NCI-H1092 (cell line): ENCODE data around the gene L2HGDH.
"Not testable (repeated sequence)": the region's sequence is repeated elsewhere in the genome, so short reads cannot be mapped to it uniquely, and the experiment has no call there.

Experiments
- DNase-seq: peaks from one replicate; lab custom pipeline; 2025; lab: John Stamatoyannopoulos, UW

The L2HGDH gene

DNA sequence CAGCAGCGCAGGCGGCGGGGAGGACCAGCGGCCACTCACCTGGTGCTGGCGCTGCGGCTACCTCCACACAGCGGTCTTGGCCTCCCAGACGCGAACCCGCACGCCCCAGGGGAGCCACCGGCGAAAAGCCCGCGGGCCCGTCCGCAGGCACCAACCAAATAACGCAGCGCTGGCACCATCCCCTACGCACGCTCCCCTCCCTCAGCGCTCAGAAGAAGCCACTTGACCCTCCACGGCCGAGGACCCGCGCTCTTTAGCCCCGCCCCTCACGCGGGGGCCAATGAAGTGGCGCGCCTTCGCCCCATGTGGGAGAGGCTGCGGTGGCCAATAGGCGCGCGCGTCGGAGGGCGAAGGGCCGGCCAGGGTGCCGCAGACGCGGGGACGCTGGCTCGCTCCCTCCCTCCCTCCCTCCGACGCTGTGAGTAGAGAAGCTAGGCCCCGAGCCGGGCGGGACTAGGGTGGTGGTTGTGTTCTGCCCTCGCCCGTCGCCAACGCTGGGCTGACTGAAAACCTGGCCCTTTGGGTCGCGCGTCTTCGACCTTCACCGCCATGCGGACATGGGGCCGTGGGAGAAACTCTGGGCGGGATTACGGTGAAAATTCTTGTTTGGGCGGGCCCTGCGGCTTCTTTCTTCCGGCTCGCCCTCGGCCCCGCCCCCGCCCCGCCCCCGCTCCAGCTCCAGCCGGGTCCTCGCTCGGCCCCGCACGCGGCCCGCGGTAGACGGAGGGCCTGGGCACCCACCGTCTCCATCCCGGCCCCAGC lies at the start of gene L2HGDH, which contains the start of gene DMAC2L:
Gene L2HGDH, minus strand, starts transcription at position 258 of the 762 bp plus-strand sequence. Its CDS starts 79 bp downstream, at position 179.
Gene DMAC2L, plus strand, starts transcription at position 353 of the 762 bp plus-strand sequence. CDS start 9,164 bp downstream, outside the sequence.
- DNase-seq: peak; percentile 97

DNA sequence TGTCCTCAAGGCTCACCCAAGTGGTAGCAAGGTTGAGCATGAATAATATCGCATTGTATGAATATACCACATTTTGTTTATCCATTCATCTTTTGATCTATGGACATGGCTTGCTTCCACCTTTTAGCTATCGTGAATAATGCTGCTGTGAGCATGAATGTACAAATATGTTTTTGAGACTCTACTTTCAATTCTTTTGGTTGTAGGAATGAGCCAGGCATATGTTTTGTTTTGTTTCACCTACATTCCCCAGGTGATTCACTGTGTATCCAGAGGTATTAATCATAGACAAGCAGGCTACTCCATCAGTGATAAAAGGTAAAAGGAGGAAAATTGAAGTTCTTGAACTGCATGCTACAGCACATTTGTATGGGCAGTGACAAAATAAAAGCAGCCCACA lies 48.8 kb upstream of the L2HGDH start:
- DNase-seq: no peak

- DNase-seq: no peak
These were observed 48.1 kb upstream of the L2HGDH start for GRCh38 chr14:50360093-50360492.

DNA sequence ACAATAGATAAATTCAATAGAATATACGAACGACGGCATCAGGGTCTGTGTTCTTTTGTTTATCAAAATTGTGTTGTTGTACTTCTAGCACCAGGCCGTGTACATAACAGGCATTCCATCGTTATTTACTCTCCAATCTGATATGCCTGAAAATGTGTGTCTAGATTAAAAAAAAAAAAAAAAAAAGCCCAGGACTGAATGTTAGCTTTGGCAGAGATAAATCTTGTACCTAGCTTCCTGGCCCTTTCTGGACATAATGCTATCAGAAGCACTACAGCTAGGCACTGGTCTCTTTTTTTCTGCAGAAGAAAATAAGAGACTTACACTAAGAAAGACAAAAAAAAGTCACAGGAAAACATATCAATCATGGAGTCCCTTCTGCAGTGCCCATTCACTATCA lies 47.6 kb upstream of the L2HGDH start:
- no peak for DNase-seq

- no peak for DNase-seq
These were observed 45.8 kb upstream of the L2HGDH start for GRCh38 chr14:50357753-50358395.

DNA sequence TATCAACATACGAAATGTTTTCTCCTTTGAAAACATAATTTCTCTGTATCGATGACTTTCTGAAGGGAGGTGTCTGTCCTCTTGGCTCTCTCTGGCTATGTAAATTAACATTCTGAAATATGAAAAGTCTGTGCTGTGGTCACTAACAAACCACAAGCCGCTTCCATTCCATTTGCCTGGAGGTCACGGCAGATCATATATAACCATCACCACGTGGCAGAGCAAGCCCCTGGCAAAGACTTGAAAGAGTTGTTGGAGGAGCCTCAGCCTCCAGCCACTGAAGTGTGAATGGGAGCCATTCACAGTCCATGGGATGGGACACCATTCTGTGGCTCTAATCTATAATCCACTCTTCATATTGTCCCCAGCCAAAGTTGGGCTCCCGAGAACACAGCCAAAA lies 45.1 kb upstream of the L2HGDH start:
- DNase-seq: no peak

DNA sequence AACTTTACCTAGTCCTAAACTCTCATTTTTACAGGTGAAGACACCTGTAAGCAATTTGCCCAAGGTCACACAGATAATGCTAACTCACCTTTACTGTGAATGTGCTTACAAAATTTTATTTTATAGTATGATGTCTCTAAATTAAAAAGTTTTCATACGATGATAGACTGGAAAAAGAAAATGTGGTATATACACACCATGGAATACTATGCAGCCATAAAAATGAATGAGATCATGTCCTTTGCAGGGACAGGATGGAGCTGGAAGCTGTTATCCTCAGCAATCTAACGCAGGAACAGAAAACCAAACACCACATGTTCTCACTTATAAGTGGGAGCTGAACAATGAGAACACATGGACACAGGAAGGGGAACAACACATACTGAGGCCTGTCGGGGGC lies 44.3 kb upstream of the L2HGDH start:
- not testable (repeated sequence) for DNase-seq

DNA sequence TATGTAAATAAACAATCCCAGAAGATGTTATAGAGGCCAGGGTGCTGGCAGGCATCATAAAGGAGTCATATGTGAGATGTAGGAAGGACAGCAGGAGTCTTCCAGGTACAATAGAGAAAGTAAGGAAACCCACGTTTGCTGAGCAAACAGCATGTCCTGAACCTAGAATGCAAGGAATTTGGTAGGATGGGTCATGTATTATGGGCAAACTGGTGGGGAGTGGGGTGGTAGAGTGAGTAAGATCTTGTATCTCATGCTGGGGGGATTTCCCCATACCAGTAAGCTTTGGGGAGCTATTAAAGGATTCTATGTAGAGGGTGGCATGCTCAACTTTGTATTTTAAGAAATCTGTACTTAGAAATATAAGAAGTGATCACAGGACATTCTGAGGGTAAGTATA lies 43.7 kb upstream of the L2HGDH start:
- DNase-seq: no peak

- DNase-seq: no peak
These were observed 42.5 kb upstream of the L2HGDH start for GRCh38 chr14:50354527-50354926.

GRCh38 chr14:50353126-50353525 lies 41.1 kb upstream of the L2HGDH start:
- DNase-seq: no peak

GRCh38 chr14:50352584-50352983 lies 40.6 kb upstream of the L2HGDH start:
- no peak for DNase-seq

DNA sequence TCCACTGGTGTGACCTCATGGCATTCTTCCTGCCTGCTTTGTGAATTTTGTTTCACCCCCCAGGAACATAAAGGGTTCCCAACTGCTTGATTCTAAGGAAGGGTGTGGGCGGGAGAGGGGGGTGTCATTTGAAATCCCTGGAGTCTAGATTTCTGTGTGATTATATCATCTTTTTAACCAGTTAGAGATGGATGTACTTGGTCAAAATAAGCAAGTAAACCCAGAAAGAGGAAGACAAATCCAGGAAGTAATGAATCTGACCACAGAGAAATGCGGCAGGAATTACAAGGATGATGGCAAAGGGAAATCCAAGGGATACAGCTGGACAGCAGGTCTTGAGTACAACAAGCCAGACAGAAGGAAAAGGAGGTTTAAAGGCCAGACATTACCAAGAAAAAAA lies 38.9 kb upstream of the L2HGDH start:
- no peak for DNase-seq

DNA sequence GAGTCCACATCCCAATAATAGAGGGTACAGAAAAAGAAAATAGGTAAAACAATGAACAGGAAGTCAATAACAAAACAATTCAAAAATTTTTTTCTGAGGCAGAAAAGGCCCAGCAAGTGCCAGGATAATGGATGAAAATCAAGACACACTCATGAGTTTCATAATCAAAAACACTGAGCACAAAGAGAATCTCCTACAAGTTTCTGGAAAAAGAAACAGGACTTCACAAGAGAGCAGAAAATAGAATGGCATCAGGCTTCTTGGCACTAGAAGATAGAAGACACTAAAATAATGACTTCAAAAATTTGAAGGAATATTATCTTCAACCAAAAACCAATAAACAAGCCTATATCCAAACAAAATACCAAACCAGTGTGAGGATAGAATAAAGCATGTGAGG lies 36.9 kb upstream of the L2HGDH start:
- DNase-seq: no peak

- DNase-seq: no peak
These were observed 35.5 kb upstream of the L2HGDH start for GRCh38 chr14:50347521-50347920.

DNA sequence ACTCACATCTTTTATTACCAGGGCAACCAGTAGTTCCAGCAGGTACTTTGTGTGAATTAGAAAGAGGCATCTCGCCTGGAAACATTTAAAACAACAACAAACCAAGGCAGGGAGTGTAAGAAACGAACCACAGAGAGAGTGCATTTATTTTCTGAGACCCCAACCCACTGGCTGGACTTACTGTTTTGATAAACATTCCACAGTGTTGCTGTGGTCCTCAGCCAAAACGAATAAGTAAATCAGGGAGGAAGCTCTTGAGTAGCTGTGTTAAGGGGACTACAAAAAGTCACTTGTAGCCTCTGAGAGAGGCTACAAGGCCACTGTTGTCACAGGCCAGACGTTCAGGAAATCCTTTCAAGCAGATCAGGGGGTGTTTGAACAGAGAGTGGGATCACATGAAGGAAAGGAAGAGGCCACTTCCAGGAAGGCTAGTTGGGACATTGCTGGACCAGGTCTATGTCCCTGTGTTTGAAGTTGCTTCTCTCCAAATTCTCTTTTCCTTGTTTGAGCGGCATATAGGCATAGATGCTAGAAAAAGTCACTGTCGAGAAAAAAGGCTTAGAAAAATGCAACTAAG lies 33.9 kb upstream of the L2HGDH start:
- no peak for DNase-seq

DNA sequence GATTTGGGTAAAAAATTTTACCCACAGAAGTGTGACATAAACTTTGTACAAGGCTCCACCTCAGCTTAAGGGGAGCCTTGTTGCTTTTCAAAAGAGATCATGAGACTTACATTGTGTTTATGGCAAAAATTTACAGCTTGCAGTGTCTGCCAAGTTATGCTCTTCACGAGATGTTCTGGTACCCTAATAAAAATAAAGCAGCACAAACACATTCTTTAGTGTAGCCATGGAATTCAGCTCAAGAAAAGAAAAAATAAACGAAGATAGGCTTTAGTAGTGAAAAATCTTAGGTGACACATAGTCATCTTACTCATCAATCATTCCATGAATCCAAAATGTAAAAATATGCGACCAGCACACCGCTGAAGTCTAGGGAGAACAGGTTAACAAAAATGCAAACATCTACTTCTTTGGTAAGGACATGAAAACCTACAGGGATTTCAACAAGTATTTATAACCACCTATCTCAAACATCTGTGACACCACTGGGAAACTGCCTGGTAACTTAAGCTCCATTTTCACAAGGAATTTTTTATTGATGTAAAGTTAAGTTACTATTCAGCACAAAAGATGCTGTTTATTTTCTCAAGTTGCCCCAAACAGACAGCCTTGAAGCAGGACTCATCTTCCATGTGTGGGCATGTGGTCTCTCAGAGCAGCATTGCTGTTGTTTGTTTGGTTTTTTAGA lies 33.0 kb upstream of the L2HGDH start:
- no peak for DNase-seq

DNA sequence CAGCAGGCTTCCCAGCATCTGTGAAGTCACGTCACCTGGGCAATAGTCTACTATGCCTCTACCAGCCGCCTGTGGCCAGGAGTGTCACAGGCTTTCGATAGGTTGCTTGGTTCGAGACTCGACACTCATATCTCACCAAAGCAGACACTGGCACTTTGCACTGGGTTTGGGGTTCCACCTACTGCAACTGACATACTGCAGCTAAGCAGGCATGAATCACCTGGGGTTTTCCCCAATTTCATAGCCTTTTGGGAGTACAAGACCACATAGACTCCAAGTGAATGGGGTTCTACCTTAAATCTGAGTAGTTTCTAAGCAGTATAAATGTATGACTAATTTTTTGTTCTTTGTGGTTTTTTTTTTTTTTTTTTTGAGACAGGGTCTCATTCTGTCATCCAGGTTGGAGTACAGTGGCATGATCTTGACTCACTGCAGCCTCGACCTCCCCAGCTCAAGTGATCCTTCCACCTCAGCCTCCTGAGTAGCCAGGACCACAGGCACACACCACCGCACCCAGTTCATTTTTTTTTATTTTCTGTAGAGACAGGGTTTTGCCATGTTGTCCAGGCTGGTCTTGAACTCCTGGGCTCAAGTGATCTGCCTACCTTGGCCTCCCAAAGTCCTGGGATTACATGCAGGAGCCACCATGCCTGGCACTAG lies 32.2 kb upstream of the L2HGDH start:
- DNase-seq: no peak

GRCh38 chr14:50343434-50343833 lies 31.4 kb upstream of the L2HGDH start:
- DNase-seq: no peak

- DNase-seq: peak; percentile 21
These were observed 30.4 kb upstream of the L2HGDH start for GRCh38 chr14:50342221-50343078.

- no peak for DNase-seq
These were observed 28.9 kb upstream of the L2HGDH start for GRCh38 chr14:50340963-50341362.

DNA sequence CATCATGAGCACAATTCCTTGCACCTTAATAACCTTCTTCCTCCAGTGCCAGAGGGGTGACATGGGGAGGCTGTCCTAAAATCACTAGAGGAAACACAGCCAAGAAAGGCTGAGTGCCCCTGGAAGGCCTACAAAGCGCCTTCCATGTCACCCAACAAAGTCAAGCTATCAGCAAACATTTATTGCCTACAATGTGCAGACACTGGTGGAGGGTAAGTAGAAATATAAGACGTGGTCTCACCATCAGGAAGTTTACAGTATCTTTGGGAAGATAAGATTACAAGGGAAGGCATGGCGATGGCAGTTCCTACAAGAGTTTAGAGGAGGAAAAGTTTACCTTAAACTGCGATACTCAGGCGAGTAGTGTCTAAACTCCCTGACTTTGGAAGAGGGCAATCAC lies 28.0 kb upstream of the L2HGDH start:
- DNase-seq: no peak
